K562 (cell line): ENCODE measurements around the gene PPP6R3. TPM values are rescaled to one million over a fixed set of nuclear protein-coding genes. Genes with fewer than 3 reads are reported as not detected.

Source experiments
- ATAC-seq: fragments of 200-7000 bp; cut with Tn5 transposase; 3 replicates; pipeline ENCODE4 v1.9.1; 2020; ENCODE audit warnings: moderate library complexity
- BruUV-seq: library from RNA; stranded (reverse); fragments of 400-500 nt; replicated peaks from 2 replicates; lab custom pipeline; 2021; lab: Mats Ljungman, UMichigan
- CTCF ChIA-PET: fragments of 300-600 bp; formaldehyde crosslinking; extraction: SDS; loops from one replicate; lab custom pipeline; 2021; ENCODE audit warnings: low intra/inter-chr PET ratio; lab: Yijun Ruan, JAX
- POLR2A ChIA-PET: fragments of 300-600, 350-650 bp; sonication (Branson Sonifier 250); formaldehyde crosslinking; extraction: SDS; loops from one replicate; lab custom pipeline; 2021; ENCODE audit warnings: antibody characterized with exemption, inconsistent platforms; lab: Yijun Ruan, JAX
- DNase-seq, 4 experiments: peaks; one replicate each; pipeline versions ENCODE4 v3.0.0 to v3.0.0-alpha.2; 2011 to 2018; ENCODE audit warnings: low spot score in 3 of 4, mixed read lengths in 3 of 4; ENCODE audit errors: extremely low read depth in 1 of 4
- FAIRE-seq: peaks from 2 replicates; lab custom pipeline; 2011; peaks lifted over from hg19 to GRCh38; lab: Jason Lieb, UNC
- H2AFZ ChIP-seq: 2 replicates; pipeline ENCODE4 v1.6.0; 2011; ENCODE audit warnings: low read depth, low read length, control low read depth, inconsistent platforms
- H3K27ac ChIP-seq: fragments of 200-600 bp; 3 replicates; pipeline ENCODE4 v1.8.0; 2011; ENCODE audit warnings: low read depth, mild to moderate bottlenecking, control low read depth, inconsistent platforms, low read length, moderate library complexity, mixed read lengths; ENCODE audit errors: extremely low read depth
- H3K27me3 ChIP-seq, 2 experiments: fragments of 300-600 bp in 1 of 2; 2 replicates in 1 of 2; 3 replicates in 1 of 2; pipeline versions ENCODE4 v1.6.0 to v1.8.0; 2011; ENCODE audit warnings: inconsistent platforms in 2 of 2, low read length in 2 of 2, mild to moderate bottlenecking in 1 of 2, mixed read lengths in 1 of 2, moderate library complexity in 1 of 2; ENCODE audit not compliant: control insufficient read depth in 2 of 2, insufficient read depth in 2 of 2
- H3K36me3 ChIP-seq: fragments of 300-600 bp; 3 replicates; pipeline ENCODE4 v1.8.0; 2011; ENCODE audit warnings: mild to moderate bottlenecking, low read length, inconsistent platforms; ENCODE audit not compliant: control insufficient read depth, insufficient read depth
- H3K4me1 ChIP-seq, 2 experiments: fragments of 200-600 bp in 1 of 2; replicated peaks in 1 of 2; 2 replicates in 1 of 2; 3 replicates in 1 of 2; pipeline versions ENCODE4 v1.5.1 to v1.8.0; 2011; ENCODE audit warnings: inconsistent platforms in 2 of 2, low read length in 2 of 2, mild to moderate bottlenecking in 1 of 2, mixed read lengths in 1 of 2, moderate library complexity in 1 of 2; ENCODE audit not compliant: control insufficient read depth in 2 of 2, insufficient read depth in 2 of 2
- H3K4me2 ChIP-seq: 2 replicates; pipeline ENCODE4 v1.6.1; 2011; ENCODE audit warnings: low read length, control low read depth, inconsistent platforms, mixed read lengths; ENCODE audit not compliant: insufficient read depth
- H3K4me3 ChIP-seq: fragments of 200-600 bp; sonication (generic), shearing (Covaris generic); 2 replicates; pipeline ENCODE4 v1.5.1; 2016; ENCODE audit warnings: control low read depth, inconsistent platforms
- H3K79me2 ChIP-seq: fragments of 200-600 bp; 3 replicates; pipeline ENCODE4 v1.8.0; 2011; ENCODE audit warnings: low read length, inconsistent platforms; ENCODE audit not compliant: control insufficient read depth, insufficient read depth
- H3K9ac ChIP-seq, 2 experiments: 2 replicates each; pipeline versions ENCODE4 v1.6.0 to v1.6.1; 2011; ENCODE audit warnings: low read depth in 2 of 2, low read length in 2 of 2, control low read depth in 1 of 2, inconsistent platforms in 1 of 2, mild to moderate bottlenecking in 1 of 2, mixed read lengths in 1 of 2; ENCODE audit not compliant: insufficient read depth in 1 of 2
- H3K9me1 ChIP-seq: one replicate; pipeline ENCODE4 v1.6.0; 2011; ENCODE audit warnings: inconsistent platforms, mild to moderate bottlenecking, low read length, moderate library complexity; ENCODE audit not compliant: control insufficient read depth, insufficient read depth
- H3K9me3 ChIP-seq: replicated peaks from 2 replicates; pipeline ENCODE4 v1.5.1; 2011; ENCODE audit warnings: low read depth, low read length, inconsistent platforms; ENCODE audit not compliant: control insufficient read depth, insufficient read depth
- H4K20me1 ChIP-seq: replicated peaks from 2 replicates; pipeline ENCODE4 v1.6.1; 2011; ENCODE audit warnings: low read length, inconsistent platforms, mixed read lengths; ENCODE audit not compliant: control insufficient read depth, insufficient read depth
- ATF1 ChIP-seq, 2 experiments: fragments of 450-650 bp in 1 of 2; IDR thresholded peaks; 2 replicates each; pipeline ENCODE4 v1.6.1; 2016; ENCODE audit warnings: missing compliant biosample characterization in 1 of 2, missing genetic modification characterization in 1 of 2
- ZBED1 ChIP-seq: IDR thresholded peaks from 2 replicates; pipeline ENCODE4 v1.6.1; 2014
- ZC3H8 ChIP-seq: fragments of 450-650 bp; IDR thresholded peaks from 2 replicates; pipeline ENCODE4 v1.6.1; 2017
- WGBS: fragments of 100-300 bp; shearing (Covaris generic); methylation state at CpG from one replicate; pipeline ENCODE4 v1.1.6; 2016; ENCODE audit warnings: low coverage, mixed read lengths; ENCODE audit not compliant: insufficient coverage; ENCODE audit errors: missing lambda C conversion rate; 5-methylcytosine and 5-hydroxymethylcytosine counted together
- in situ Hi-C: fragments of 300-500 bp; cut with MboI; formaldehyde crosslinking; loops from 4 replicates; pipeline ENCODE4 v1.15.0; 2018; ENCODE audit warnings: inconsistent platforms, mixed read lengths
- intact Hi-C: fragments of 100-400 bp; cut with micrococcal nuclease; formaldehyde crosslinking; loops from 2 replicates; pipeline ENCODE4 v1.14.2; 2022
- polyA plus RNA-seq, 8 experiments: library from polyadenylated mRNA; depleted of rRNA in 4 of 8; stranded (reverse) in 5 of 8; unstranded in 3 of 8; fragments of >200 nt; fragmentation: Nextera tagmentation in 2 of 8; fragmentation: Illumina TruSeq in 1 of 8; extraction: Ambion mirVana in 2 of 8; extraction: Trizol in 1 of 8; gene quantifications; 2 replicates each; pipeline versions ENCODE4 v1.2.1 to v1.2.3, GENCODE V29; 2011 to 2014; ENCODE audit warnings: inconsistent platforms in 1 of 8, missing spikeins in 1 of 8
- total RNA-seq, 7 experiments: library from RNA; depleted of rRNA in 6 of 7; stranded (reverse); fragments of >200 nt in 6 of 7; fragmentation: Illumina TruSeq in 2 of 7; extraction: Trizol in 2 of 7; gene quantifications; 2 replicates each; pipeline versions ENCODE4 v1.2.1 to v1.2.3, GENCODE V29; 2011 to 2021; ENCODE audit warnings: low replicate concordance in 1 of 7
- TF ChIP-seq, protein P1 (sequence below), 2 experiments: IDR thresholded peaks in 1 of 2; conservative IDR thresholded peaks in 1 of 2; 2 replicates each; pipeline ENCODE4 v1.6.1; 2016; ENCODE audit warnings: low read depth in 2 of 2, mild to moderate bottlenecking in 1 of 2, missing compliant biosample characterization in 1 of 2, missing genetic modification characterization in 1 of 2, moderate library complexity in 1 of 2

PPP6R3 gene
- total and polyA plus RNA-seq, 9 of the 15 experiments (the other 6 are each of a cell fraction or from before 2014, with no cell fraction given): 20.3 to 117 (median 80.6) TPM

DNA sequence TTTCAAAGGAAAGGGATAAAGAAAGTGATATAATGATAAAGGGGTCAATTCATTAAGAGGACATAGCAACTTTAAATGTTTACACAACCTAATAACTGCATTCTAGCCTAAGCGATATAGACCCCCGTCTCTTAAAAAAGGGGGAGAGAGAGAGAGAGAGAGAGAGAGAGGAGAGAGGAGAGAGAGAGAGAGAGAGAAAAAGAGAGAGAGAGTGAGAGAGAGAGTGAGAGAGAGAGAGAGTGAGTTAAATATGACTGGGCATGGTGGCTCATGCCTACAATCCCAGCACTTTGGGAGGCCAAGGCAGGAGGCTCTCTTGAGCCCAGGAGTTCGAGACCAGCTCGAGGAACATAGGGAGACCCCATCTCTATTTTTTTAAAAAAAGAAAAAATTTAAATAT lies 133.6 kb downstream of the PPP6R3 start:
- Histone ChIP-seq H3K27ac (no peak overlapping the region), H3K9me1 (peaks cover 4% of the 10 kb centered on the region), H3K79me2 (no peaks in the 10 kb centered on the region), H3K9ac (no peak overlapping the region), H3K27me3 (no peaks in the 10 kb centered on the region), H4K20me1 (no peaks in the 10 kb centered on the region), H2AFZ (no peak overlapping the region), H3K9me3 (no peaks in the 10 kb centered on the region), H3K4me2 (no peak overlapping the region), H3K36me3 (peaks cover 93% of the 10 kb centered on the region), H3K4me3 (no peak overlapping the region)
- intact Hi-C loops: no loop called here
- POLR2A ChIA-PET: interaction anchor here (1.2 kb wide), 1 partner anchor 9 kb away, joined by 3 read pairs; no protein-coding TSS in a partner anchor
- ATAC-seq (no peak), DNase-seq (no peak), FAIRE-seq (no peak)
- 93% methylated on average over 4 of the region's 4 CpGs for WGBS
- no TSS peak for BruUV-seq
- in situ Hi-C loops: no loop called here
- TF ChIP-seq ZC3H8 (no peak), ATF1 (CRISPR knock-in tag; IDR thresholded peaks at IDR 0.05) (no peak), ATF1 (tag; IDR thresholded peaks at IDR 0.05) (no peak), ZBED1 (no peak)
- TF ChIP-seq, protein P1, sequence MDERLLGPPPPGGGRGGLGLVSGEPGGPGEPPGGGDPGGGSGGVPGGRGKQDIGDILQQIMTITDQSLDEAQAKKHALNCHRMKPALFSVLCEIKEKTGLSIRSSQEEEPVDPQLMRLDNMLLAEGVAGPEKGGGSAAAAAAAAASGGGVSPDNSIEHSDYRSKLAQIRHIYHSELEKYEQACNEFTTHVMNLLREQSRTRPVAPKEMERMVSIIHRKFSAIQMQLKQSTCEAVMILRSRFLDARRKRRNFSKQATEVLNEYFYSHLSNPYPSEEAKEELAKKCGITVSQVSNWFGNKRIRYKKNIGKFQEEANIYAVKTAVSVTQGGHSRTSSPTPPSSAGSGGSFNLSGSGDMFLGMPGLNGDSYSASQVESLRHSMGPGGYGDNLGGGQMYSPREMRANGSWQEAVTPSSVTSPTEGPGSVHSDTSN (CRISPR knock-in tag; IDR thresholded peaks at IDR 0.05; ENCODE audit: low read depth): no peak
- TF ChIP-seq, protein P1 (tag; conservative IDR thresholded peaks at IDR 0.05; ENCODE audit: low read depth): no peak
- TF ChIP-seq, all 486 proteins: peak for 0
- CTCF ChIA-PET: no interaction called here
- no peaks in the 10 kb centered on the region for H3K4me1 ChIP-seq
